GM19328 (cell line): Measurements from ENCODE around the gene RTL1.

Experiments used
- ATAC-seq: cut with Tn5 transposase; IDR thresholded peaks from one replicate; pipeline ENCODE4 v1.9.1; 2021; ENCODE audit warnings: mild to moderate bottlenecking, moderate library complexity; ENCODE audit not compliant: unreplicated experiment

Gene RTL1

DNA sequence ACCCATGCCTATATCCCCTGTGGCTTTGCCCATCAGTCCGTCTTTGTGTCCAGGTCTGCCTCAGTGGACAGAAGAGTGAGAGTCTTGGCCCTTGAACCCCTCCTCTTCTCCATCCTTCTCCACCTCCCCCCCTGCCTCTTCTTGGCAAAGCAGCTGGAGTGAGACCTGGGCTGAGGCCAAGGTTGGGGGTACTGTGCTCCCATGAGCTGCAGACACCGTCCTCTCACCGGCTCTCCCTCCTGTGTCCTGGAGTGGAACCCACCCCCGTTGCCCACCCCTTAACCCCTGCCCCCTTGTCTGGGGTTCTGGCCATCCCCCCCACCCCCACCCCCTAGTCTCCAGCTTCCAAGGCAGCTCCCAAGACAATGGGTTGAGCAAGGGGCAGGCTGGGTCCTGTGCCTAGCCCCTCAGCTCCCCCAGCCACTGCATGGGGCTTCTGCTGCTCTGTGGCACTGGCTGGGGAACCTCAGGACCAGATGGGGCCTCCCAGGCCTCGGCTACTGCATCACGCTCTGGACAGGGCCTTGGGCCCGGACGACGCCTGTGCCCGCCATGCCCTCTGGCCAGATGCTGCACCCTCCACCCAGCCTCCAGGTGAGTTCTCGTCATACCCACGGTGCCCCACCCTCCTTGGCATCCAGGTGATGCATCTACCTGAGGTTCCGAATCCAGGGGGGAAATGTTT is 35.7 kb downstream of the RTL1 start:
- ATAC-seq, result no peak

DNA sequence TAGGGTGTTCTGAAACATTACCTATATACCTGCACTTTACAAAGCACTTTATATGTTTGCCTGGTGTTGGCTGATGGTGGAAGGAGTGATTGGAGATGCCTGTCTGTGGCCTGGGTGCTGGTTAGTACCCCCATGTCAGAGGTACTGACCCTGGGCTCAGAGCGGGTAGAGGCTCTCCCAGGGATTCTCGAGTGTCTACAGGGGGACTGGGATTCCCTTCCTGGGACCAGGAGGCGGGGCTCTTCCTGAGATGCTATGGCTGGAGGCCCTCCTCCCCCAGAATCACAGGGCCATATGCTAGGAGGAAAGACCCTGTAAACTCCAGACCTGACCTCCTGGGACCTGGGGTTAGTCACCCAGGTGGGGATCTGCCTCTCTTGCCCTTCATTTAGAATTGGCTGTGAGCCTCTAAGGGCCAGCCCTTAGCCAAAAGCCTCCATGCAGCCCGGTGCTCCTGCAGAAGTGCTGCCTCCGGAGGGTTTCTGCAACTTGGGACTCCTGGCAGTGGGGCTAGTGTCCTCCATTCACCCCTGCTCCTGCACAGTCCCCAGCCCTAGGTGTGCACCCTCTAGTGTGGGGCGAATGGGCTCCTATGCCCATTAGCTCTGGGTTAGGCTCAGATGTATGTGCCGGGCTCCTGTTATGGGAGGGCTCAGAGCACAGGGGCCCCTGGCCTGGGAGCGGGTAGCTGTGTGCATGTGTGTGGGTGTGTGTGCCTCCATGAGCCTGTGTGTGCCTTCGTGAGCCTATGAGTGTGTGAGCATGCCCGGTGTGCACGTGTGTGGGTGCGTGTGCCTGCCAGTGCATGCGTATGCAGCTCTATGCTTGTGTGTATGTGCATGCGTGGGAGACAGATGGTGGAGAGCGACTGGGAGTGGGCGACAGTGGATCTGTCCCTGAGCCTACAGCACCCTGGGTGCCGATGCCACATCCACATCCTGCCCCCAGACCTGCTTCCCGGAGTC is 36.6 kb downstream of the RTL1 start:
- ATAC-seq, result no peak

DNA sequence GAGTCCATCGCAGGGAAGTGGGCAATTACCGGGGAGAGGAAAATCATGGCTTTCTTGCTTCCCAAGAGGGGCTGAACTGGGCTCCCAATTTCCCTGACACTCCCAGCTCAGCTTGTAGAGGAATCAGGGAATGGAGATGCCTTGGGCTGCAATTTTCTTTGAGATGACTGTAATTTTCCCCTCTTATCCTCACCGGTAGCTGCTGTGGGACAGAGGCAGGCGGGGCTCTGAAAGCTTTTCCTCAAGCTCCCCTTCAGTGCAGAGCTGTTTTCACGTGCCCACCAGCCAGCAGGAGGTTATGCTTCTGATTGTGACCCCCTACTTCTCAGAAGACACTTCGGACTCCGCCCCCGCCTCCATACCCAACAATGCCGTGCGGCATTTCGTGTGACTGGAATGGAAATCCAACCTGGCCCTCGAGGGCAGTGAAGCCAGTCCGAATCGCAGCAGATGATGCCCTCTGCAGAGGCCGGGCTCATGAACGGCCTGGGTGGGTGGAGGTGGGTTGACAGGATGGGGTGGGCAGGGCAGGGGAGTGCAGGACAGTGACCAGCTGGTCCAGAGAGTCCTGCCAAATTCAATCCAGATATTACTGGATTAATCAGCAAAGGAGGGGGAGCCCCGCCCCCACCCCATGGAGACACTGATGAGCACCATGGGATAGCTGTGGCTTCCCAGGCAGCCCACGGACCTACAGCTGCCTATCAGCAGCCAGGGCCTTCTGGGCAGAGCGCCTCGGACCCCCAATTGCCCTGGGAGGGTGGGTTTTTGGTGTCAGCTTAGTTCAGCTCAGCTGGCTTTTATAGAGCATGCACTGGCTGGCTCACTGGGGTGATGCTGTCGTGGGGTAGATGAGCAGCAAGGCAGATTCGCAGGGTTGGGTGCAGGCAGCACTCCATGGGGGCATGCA is 37.6 kb downstream of the RTL1 start:
- no peak for ATAC-seq

DNA sequence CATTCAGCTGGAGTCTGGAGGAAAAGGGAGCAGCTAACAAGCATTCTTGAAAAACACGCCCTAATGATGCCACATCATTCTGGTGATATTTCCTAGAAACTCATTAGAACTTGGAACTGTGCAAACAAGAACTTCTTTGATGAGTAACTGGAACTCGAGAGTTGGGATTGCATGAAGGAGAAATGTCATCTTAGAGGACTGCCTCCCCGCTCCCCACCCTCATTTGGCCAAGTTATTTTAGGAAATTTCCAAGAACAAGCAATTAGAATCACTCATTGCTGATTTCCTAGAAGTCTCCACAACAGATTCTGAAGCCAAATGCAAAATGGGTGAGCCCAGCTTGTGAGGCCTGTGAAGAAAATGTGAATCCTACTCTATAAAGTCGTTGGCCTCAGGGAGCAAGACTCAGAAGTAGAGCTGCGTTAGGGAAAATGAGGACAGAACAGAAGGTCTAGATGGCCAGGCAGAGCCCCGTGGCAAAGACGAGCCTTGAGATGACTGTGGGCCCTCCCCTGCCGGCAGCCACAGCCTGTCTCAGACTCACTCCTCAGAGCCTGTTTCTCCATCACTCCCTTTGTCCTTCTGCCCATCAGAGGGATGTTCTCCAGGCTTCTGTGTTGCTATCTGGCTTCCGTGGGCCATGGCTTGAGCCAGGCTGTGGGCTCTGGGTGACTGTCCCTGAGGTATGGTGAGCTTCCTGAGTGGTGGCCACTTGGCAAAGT is 38.4 kb downstream of the RTL1 start:
- ATAC-seq, result no peak

DNA sequence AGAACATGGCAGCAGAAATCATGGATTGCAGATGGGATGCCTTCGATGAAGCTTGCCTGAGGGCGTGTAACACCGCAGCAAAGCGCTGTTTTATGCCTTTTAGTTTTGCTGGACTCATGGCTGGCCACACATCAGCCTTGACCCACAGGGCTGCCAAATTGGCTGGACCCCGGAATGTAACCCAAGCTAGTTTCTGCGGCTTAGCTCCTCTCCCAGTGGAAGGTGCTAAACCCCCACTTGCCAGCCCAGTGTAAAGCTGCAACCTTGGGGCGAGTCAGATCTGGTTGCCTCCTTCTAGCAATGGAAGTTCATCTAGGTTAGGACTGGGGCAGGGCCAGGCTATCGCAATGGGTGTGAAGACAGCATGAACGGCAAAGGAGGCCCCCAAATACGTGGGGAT is 39.3 kb downstream of the RTL1 start:
- ATAC-seq, result no peak

DNA sequence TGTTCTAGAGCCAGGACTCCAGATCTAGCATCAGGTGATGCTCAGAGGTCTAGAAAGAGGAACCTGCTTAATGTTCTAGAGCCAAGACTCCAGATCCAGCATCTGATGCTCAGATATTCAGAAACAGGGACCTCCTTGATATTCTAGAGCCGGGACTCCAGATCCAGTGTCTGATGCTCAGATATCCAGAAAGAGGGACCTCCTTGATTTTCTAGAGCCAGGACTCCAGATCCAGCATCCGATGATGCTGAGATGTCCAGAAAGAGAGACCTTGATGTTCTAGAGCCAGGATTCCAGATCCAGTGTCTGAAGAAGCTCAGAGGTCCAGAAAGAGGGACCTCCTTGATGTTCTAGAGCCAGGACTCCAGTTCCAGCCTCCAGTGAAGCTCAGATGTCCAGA is 40.7 kb downstream of the RTL1 start:
- no peak for ATAC-seq

DNA sequence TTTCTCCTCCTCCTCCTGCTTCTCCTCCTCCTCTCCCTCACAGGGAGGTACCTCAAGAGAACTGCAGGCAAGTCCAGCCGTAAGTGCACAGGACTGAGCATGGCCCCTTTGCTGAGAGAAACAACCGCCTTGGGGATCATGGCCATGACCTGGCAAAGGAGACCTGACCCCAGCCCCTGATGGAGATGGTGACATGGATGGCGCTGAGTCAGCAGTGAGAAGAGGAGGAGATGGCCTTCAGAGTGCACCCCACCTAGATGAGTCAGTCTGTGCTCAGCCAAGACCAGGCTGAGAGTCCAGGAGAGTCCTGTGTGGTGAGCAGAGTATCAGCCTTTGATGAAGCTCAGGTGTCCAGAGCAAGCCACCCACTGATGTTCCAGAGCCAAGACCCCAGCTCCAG is 41.2 kb downstream of the RTL1 start:
- no peak for ATAC-seq

DNA sequence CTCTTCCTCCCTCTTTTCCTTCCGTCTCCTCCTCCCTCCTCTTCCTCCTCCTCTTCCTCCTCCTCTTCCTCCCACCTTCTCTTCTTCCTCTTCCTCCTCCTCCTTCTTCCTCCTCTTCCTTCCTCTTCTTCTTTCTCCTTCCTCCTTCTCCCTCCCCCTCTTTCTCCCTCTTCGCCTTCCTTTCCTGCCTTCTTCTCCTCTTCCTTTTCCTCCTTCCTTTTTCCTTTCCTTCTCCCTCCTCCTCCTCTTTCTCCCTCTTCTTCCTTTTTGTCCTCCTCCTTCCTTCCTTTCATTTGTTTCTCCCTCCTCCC is 41.6 kb downstream of the RTL1 start:
- ATAC-seq, result no peak

DNA sequence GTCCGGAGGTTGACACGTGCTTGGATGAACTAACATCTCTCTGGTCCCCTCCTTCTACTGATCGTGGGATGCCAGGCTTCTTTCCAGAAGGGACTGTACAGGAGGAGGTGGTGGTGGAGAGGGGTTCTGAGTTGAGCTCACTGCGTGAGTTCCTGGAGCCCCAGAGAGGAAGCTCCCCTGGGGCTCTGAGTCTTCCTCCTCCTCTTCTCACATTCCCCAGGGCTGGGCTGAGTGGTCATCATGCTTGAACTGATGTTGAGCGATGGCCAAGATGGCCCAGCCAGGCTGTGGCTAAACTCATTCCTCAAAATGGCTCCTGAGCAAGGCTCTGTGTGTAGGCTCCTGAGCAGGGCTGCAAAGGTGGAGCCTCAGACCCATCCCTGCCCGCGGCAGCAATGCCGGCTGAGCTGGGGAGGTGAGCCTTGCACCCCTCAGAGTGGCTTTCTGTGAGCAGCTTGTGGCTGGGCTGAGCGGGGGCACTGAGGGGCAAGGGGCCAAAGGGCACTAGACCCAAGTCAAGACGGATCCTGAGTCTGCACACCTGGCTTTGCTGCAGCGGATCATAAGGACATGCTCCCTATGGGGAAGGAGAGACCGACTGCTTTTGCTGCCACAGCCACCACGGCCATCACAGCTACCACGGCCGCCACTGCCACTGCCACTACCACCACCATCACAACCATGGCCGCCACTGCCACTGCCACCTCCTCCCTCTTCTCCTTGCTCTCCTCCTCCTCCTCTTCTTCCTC is 42.2 kb downstream of the RTL1 start:
- ATAC-seq, result no peak

DNA sequence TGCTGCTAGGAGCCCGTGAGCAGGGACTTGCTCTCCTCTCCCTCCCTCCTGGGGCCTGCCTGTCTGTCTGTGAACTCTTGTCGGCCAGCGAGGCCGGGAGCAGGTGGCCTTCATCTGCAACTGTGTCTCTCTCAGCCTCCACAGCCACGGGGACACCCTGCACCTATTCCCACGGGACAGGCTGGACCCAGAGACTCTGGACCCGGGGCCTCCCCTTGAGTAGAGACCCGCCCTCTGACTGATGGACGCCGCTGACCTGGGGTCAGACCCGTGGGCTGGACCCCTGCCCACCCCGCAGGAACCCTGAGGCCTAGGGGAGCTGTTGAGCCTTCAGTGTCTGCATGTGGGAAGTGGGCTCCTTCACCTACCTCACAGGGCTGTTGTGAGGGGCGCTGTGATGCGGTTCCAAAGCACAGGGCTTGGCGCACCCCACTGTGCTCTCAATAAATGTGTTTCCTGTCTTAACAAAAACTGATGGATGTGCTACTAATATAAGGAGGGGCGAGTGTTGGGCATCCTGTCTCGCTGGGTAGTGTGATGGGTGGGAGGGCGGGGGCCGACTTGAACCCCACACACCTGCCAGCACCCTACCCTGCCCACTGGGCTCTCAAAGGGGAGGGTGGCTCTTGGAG is 42.9 kb downstream of the RTL1 start:
- ATAC-seq, result no peak

DNA sequence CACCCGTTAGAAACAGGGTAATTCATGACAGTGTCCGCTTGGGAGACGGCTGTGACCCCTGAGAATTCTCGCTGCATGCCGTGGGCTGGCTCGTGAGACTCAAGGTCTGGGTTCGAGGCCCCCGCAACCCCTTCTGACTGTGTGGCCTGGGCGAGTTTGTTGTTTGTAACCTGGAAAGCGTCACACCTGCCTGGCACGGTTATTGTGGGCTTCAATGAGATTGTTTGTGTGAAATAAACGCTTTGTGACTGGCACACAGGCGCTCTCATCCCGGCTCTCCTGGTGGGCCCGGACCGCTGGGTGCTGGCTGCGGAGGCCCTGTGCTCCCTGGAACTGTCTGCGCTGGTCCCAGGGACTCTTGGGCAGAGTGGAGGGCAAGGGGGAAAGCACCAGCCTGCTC is 43.7 kb downstream of the RTL1 start:
- no peak for ATAC-seq

DNA sequence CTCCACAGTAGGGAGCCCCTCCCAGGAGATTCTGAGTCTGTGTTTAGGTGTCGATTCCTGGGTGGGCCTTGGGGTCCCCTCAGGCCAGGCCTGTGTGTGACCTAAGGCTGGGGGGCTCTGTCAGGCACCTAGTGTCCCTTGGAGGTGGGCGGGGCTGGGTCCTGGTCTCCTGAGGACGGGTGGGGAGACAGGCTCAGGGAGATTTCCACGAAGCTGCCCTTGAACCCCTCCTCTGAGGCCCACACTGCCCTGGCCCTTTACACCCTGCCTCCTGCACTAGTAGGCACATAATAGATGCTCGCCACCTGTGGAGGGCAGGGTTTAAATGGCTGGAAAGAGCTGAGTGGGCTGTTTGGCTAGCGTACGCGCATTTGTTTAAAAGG is 44.7 kb downstream of the RTL1 start:
- ATAC-seq, result no peak

DNA sequence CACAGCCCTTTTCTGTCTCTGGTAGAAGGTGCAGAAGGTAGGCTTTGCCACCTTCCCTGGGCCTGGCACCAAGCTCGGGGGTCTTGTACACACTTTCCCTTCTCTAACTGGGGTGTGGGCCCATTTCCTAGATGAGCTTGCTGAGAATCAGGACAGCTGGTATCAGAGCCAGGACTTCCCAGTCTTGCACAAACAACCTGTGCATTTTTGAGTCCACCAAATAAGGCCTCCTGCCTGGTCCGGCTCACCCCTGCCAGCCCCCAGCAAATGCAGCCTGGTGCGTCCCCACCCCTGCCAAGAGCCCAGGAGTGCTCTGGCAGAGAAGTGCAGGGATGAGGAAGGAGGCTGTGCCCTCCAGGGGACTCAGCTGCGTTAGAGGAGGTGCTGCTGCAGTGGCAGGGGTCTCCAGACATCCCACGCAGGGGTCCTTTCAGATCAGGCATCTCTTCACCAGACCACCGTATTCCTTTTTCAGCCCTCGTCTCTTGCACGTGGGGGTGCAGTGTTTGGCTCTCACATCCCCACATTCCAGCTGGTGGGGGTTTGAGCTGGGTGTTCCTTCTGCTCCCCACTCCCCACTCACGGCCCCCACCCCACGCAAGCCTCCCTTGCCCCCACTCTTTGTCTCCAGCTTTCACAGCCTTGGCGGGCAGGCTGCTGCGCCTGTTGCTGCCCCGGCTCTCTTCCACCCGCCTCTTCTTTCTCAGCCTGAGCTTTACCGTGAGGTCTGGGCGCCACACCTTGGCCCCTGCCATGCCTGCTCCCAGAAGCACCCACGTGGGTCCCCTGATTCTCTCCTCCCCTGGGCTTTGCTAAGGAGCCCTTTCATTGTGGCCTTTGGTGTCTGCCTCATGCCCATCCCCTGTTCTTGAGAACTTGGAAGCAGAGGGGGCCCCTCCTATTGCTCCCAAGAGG is 45.3 kb downstream of the RTL1 start:
- no peak for ATAC-seq

DNA sequence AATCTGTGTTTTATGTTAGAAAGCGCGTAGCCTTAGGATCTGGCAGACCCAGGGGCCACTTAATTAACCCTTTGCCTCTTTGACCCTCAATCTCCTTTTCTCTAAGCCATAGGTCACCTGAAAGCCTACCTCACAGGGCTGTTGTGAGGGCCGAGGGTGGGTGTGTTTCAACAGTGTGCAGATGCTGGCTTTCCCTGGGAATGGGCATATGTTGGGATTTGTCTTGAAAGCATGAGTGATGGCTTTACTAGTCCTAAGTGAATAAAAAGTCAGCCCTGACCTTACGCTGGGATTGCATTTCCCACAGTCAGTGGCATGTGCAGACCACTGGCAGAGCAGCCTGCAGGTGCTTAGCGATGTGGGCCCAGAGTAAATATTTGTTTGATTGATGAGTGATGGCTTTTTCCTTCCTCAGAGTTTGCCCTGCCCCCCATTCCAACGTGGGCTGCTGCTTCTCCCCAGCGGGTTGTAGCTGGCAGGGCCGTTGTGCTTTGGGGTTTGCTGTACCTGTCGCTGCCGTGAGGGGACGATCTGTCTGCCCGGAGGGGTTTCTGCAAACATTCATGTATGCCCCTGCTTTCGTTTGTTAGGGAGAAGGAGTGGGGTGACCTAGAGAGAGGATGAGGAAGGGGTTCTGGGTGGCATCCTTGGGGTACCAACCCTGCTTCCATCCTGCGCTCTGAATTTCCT is 46.1 kb downstream of the RTL1 start:
- ATAC-seq, result no peak

DNA sequence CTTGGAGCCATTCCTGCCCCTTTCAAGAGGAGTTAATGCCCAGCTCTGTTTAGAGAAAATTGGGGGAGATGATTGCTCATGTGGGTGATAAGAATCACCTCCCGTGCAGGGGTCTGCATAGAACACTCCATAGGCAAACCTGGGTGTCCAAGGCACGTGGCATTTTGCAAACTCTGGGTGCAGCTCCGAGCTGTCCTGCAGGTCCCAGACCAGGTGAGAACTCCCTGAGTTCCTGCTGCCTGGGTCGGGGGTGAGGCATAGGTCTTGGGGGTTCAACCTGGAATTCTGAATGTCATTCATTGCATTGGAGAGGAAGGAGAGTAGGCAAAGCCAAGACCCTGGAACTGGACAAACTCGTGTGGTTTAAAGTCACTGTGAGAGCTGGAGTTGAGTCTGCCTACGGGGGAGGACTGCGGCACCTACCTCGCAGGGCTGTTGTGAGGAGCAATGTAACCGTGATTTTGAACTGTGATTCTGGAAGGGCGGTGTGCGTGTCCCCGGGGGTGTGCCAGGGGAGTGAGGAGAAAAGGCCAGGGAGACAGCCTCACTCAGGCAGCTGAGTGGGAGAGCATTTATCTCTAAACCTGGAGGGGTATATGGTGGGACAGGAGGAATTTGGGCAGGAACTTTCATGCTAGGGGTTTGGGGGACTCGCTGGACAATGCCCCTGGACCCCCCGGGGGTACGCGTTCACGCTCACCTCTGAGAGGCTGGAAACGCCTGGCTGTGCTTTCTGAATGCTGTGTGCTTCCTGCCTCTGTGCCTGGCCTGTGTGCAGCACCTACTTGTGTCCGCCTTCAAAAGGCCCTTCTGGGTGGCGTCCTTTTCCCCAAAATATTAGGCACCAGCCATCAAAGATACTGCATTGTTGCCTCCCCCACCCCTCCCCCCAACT is 47.2 kb downstream of the RTL1 start:
- ATAC-seq, result no peak

DNA sequence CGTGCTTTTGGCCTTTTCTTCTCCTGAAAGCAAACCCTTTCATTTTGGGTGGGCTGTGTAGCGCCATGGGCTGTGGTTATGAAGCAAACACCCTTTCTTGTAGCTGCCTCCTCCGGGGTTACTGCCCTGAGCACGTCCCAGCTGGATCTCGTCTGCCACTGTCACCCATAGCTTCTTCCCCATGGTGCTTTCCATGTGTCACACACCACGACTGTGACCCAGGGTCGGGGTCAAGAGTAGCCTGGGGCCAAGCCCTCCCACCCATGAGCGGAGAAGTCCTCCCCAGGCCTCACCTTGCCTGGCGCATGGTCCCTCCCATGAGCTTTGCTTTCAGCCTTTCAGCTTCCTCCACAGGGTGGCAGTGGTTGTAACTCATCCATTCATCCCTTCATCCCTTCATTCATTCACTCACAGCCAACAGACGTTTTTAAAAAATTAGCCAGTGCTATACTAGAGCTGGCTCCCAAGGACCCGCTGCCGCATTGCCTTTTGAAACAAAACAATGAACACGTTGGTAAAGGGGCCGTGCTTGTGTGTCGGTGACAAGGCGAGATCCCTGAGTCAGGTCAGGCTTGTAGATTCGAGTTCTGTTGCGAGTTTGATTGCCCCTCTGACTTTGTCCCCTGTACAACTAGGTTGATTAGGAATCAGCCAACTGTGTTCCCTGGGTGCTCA is 48.1 kb downstream of the RTL1 start:
- no peak for ATAC-seq
